Transverse colon (tissue), 3 donors: ENCODE results near the gene PCBD2.

Experiments used
- POLR2A ChIP-seq: fragments of 450-650 bp; IDR thresholded peaks from one replicate; pipeline ENCODE4 v1.6.1; 2016; ENCODE audit warnings: antibody characterized with exemption, mild to moderate bottlenecking, moderate library complexity
- TF ChIP-seq, protein P1 (sequence below), 5 experiments: fragments of 200-600 bp in 3 of 5; fragments of 450-650 bp in 2 of 5; sonication (generic) in 3 of 5; IDR thresholded peaks; 1 replicate in 2 of 5; 2 replicates in 3 of 5; pipeline ENCODE4 v1.5.1; 2016 to 2017; ENCODE audit warnings: antibody characterized with exemption in 5 of 5, inconsistent platforms in 3 of 5, mild to moderate bottlenecking in 2 of 5, moderate library complexity in 1 of 5

DNA sequence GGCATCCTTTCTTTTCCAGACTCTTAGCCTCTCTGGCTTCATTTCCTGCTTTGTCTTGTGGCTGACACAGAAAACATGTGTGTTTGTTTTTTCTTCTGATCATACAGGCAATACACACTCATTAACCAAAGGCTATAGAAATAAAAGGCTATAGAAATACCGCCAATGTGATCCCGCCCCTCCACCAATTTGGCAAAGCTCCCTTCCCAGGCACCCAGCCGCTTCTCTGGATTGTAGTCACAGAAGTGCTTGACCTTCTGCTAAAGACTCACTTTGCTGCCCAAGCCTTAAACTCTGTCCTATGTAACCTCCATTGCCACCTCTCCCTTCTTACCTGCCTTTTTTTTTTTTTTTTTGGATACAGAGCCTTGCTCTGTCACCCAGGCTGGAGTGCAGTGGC, 25.5 kb upstream of the PCBD2 start:
- TF ChIP-seq, protein P1, sequence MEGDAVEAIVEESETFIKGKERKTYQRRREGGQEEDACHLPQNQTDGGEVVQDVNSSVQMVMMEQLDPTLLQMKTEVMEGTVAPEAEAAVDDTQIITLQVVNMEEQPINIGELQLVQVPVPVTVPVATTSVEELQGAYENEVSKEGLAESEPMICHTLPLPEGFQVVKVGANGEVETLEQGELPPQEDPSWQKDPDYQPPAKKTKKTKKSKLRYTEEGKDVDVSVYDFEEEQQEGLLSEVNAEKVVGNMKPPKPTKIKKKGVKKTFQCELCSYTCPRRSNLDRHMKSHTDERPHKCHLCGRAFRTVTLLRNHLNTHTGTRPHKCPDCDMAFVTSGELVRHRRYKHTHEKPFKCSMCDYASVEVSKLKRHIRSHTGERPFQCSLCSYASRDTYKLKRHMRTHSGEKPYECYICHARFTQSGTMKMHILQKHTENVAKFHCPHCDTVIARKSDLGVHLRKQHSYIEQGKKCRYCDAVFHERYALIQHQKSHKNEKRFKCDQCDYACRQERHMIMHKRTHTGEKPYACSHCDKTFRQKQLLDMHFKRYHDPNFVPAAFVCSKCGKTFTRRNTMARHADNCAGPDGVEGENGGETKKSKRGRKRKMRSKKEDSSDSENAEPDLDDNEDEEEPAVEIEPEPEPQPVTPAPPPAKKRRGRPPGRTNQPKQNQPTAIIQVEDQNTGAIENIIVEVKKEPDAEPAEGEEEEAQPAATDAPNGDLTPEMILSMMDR (IDR thresholded peaks at IDR 0.05): no peak
- TF ChIP-seq POLR2A: no peak
